ENCODE measurements around the gene TEX26.

DNA sequence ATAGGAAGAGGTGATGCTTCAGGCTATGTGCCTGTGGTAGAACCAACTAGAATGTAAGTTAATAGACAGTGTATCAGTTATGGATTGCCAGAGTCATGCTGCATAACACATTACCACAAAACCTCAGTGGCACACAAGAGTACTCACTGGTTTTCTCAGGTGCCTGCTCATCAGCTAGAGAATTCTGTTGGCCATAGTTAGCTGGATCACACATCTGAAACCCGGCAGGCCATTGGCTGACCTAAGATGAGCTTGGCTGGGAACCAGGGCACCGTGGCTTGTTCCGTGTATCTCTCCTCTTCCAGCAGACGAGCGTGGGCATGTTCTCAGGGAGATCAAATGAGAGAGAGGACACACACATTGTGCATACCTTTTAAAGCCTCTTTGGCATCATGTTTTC is 76.7 kb downstream of the TEX26 start:
- TF ChIP-seq, protein P1, sequence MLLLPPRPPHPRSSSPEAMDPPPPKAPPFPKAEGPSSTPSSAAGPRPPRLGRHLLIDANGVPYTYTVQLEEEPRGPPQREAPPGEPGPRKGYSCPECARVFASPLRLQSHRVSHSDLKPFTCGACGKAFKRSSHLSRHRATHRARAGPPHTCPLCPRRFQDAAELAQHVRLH (tag by site-specific recombination; IDR thresholded peaks at IDR 0.05): no peak
- TF ChIP-seq, protein P2, sequence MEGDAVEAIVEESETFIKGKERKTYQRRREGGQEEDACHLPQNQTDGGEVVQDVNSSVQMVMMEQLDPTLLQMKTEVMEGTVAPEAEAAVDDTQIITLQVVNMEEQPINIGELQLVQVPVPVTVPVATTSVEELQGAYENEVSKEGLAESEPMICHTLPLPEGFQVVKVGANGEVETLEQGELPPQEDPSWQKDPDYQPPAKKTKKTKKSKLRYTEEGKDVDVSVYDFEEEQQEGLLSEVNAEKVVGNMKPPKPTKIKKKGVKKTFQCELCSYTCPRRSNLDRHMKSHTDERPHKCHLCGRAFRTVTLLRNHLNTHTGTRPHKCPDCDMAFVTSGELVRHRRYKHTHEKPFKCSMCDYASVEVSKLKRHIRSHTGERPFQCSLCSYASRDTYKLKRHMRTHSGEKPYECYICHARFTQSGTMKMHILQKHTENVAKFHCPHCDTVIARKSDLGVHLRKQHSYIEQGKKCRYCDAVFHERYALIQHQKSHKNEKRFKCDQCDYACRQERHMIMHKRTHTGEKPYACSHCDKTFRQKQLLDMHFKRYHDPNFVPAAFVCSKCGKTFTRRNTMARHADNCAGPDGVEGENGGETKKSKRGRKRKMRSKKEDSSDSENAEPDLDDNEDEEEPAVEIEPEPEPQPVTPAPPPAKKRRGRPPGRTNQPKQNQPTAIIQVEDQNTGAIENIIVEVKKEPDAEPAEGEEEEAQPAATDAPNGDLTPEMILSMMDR (tag by site-specific recombination; IDR thresholded peaks at IDR 0.05): no peak
- TF ChIP-seq SP2 (tag by site-specific recombination; IDR thresholded peaks at IDR 0.05) (no peak), KLF8 (tag by site-specific recombination; IDR thresholded peaks at IDR 0.05) (no peak), PRDM1 (tag by site-specific recombination; IDR thresholded peaks at IDR 0.05) (no peak), ZXDB (tag by site-specific recombination; IDR thresholded peaks at IDR 0.05) (no peak), ZNF530 (tag by site-specific recombination; IDR thresholded peaks at IDR 0.05; ENCODE audit: low read depth) (no peak), ZNF112 (tag by site-specific recombination; IDR thresholded peaks at IDR 0.05) (no peak), KLF1 (tag by site-specific recombination; IDR thresholded peaks at IDR 0.05) (no peak), ZNF658 (tag by site-specific recombination; IDR thresholded peaks at IDR 0.05) (no peak)
- TF ChIP-seq, protein P3, sequence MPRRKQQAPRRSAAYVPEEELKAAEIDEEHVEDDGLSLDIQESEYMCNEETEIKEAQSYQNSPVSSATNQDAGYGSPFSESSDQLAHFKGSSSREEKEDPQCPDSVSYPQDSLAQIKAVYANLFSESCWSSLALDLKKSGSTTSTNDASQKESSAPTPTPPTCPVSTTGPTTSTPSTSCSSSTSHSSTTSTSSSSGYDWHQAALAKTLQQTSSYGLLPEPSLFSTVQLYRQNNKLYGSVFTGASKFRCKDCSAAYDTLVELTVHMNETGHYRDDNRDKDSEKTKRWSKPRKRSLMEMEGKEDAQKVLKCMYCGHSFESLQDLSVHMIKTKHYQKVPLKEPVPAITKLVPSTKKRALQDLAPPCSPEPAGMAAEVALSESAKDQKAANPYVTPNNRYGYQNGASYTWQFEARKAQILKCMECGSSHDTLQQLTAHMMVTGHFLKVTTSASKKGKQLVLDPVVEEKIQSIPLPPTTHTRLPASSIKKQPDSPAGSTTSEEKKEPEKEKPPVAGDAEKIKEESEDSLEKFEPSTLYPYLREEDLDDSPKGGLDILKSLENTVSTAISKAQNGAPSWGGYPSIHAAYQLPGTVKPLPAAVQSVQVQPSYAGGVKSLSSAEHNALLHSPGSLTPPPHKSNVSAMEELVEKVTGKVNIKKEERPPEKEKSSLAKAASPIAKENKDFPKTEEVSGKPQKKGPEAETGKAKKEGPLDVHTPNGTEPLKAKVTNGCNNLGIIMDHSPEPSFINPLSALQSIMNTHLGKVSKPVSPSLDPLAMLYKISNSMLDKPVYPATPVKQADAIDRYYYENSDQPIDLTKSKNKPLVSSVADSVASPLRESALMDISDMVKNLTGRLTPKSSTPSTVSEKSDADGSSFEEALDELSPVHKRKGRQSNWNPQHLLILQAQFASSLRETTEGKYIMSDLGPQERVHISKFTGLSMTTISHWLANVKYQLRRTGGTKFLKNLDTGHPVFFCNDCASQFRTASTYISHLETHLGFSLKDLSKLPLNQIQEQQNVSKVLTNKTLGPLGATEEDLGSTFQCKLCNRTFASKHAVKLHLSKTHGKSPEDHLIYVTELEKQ (tag by site-specific recombination; IDR thresholded peaks at IDR 0.05; ENCODE audit: borderline replicate concordance): no peak
- TF ChIP-seq, protein P4, sequence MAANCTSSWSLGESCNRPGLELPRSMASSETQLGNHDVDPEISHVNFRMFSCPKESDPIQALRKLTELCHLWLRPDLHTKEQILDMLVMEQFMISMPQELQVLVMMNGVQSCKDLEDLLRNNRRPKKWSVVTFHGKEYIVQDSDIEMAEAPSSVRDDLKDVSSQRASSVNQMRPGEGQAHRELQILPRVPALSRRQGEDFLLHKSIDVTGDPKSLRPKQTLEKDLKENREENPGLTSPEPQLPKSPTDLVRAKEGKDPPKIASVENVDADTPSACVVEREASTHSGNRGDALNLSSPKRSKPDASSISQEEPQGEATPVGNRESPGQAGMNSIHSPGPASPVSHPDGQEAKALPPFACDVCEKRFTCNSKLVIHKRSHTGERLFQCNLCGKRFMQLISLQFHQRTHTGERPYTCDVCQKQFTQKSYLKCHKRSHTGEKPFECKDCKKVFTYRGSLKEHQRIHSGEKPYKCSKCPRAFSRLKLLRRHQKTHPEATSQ (tag by site-specific recombination; IDR thresholded peaks at IDR 0.05): no peak
- TF ChIP-seq, protein P5, sequence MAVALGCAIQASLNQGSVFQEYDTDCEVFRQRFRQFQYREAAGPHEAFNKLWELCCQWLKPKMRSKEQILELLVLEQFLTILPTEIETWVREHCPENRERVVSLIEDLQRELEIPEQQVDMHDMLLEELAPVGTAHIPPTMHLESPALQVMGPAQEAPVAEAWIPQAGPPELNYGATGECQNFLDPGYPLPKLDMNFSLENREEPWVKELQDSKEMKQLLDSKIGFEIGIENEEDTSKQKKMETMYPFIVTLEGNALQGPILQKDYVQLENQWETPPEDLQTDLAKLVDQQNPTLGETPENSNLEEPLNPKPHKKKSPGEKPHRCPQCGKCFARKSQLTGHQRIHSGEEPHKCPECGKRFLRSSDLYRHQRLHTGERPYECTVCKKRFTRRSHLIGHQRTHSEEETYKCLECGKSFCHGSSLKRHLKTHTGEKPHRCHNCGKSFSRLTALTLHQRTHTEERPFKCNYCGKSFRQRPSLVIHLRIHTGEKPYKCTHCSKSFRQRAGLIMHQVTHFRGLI (tag by site-specific recombination; IDR thresholded peaks at IDR 0.05): no peak
- TF ChIP-seq, protein P6, sequence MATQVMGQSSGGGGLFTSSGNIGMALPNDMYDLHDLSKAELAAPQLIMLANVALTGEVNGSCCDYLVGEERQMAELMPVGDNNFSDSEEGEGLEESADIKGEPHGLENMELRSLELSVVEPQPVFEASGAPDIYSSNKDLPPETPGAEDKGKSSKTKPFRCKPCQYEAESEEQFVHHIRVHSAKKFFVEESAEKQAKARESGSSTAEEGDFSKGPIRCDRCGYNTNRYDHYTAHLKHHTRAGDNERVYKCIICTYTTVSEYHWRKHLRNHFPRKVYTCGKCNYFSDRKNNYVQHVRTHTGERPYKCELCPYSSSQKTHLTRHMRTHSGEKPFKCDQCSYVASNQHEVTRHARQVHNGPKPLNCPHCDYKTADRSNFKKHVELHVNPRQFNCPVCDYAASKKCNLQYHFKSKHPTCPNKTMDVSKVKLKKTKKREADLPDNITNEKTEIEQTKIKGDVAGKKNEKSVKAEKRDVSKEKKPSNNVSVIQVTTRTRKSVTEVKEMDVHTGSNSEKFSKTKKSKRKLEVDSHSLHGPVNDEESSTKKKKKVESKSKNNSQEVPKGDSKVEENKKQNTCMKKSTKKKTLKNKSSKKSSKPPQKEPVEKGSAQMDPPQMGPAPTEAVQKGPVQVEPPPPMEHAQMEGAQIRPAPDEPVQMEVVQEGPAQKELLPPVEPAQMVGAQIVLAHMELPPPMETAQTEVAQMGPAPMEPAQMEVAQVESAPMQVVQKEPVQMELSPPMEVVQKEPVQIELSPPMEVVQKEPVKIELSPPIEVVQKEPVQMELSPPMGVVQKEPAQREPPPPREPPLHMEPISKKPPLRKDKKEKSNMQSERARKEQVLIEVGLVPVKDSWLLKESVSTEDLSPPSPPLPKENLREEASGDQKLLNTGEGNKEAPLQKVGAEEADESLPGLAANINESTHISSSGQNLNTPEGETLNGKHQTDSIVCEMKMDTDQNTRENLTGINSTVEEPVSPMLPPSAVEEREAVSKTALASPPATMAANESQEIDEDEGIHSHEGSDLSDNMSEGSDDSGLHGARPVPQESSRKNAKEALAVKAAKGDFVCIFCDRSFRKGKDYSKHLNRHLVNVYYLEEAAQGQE (tag by site-specific recombination; IDR thresholded peaks at IDR 0.05): no peak
